ENCODE data around the gene ZNF362.
A peak's percentile ranks its signal among the peaks of the same experiment; 100 is the strongest.
"Not testable (repeated sequence)": the region's sequence is repeated elsewhere in the genome, so short reads cannot be mapped to it uniquely, and the experiment has no call there.

The ZNF362 gene
- long read RNA-seq, donor 1, partial matches to known transcripts: 25 of 33 reads
- long read RNA-seq, donor 1, other reads (novel, unspliced or antisense): 5 of 33 reads
- long read RNA-seq, donor 2, partial matches to known transcripts: 13 of 19 reads
- long read RNA-seq, donor 2, other reads (novel, unspliced or antisense): 0 of 19 reads
- long read RNA-seq, donor 3, transcript ZNF362-202 (2 exons, 495 nt): major isoform, 5 of 20 reads
- long read RNA-seq, donor 3, partial matches to known transcripts: 6 of 20 reads
- long read RNA-seq, donor 3, other reads (novel, unspliced or antisense): 5 of 20 reads
- long read RNA-seq, donor 4, partial matches to known transcripts: 15 of 28 reads
- long read RNA-seq, donor 4, other reads (novel, unspliced or antisense): 7 of 28 reads
- long read RNA-seq, donor 5, partial matches to known transcripts: 20 of 23 reads
- long read RNA-seq, donor 5, other reads (novel, unspliced or antisense): 0 of 23 reads
- long read RNA-seq, donor 6, transcript ZNF362-202 (2 exons, 495 nt): major isoform, 5 of 40 reads
- long read RNA-seq, donor 6, partial matches to known transcripts: 20 of 40 reads
- long read RNA-seq, donor 6, other reads (novel, unspliced or antisense): 10 of 40 reads
- long read RNA-seq, donor 7, transcript ZNF362-203 (4 exons, 712 nt): major isoform, 14 of 74 reads
- long read RNA-seq, donor 7, partial matches to known transcripts: 55 of 74 reads
- long read RNA-seq, donor 7, other reads (novel, unspliced or antisense): 0 of 74 reads
- long read RNA-seq, donor 8, partial matches to known transcripts: 24 of 27 reads
- long read RNA-seq, donor 8, other reads (novel, unspliced or antisense): 0 of 27 reads

DNA sequence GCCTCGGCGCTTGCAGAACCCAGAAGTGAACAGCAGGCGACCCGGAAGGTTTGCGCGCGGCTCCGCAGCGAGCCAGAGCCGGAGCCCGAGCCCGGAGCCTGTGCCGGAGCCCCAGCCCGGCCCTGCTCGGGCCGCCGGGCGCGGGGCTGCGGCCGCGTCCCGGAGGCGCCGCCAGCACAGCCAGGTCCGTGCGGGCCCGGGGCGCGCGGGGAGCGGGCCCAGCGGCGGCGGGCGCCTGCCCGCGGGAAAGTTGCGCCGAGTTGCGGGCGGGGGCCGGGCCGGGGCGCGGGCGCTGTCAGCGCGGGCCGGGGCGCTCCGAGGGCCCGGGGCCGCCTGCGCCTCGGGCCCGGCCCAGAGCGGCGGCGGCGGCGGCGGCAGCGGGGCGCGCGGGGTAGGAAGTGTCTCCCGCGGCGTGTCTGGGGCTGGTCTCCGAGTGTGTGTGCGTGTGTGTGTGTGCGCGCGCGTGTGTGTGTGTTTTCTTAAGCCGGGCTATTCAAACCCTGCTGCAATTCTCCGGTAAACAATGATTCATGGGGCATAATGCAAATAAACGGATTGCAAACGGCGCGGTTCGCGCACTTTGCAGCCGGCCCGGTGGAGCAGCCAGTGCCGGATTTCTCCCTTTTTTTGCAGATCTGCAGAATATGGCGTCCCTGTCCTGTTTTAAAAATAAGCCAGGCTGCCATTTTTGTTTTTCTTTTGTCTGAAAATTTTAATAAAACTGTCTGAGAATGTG lies at the start of gene ZNF362:
TSS of gene ZNF362 (plus strand) at position 22 of the 736 bp plus-strand sequence. CDS start 14,083 bp downstream, outside the sequence.
- peak; percentile 84 for DNase-seq

DNA sequence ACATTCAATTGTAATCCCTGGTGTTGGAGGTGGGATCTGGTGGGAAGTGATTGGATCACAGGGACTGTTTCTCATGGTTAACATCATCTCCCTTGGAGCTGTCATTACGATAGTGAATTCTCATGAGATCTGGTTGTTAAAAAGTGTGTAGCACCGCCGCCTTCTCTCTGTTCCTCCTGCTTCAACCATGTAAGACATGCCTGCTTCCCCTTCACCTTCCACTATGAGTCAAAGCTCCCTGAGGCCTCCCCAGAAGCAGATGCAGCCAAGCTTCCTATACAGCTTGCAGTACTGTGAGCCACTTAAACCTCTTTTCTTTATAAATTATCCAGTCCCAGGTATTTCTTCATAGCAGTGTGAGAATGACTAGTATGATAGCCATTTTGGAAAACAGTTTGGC lies 44.3 kb upstream of the ZNF362 start:
- DNase-seq: no peak

GRCh38 chr1:33219886-33220661 lies 36.2 kb upstream of the ZNF362 start:
- no peak for DNase-seq

DNA sequence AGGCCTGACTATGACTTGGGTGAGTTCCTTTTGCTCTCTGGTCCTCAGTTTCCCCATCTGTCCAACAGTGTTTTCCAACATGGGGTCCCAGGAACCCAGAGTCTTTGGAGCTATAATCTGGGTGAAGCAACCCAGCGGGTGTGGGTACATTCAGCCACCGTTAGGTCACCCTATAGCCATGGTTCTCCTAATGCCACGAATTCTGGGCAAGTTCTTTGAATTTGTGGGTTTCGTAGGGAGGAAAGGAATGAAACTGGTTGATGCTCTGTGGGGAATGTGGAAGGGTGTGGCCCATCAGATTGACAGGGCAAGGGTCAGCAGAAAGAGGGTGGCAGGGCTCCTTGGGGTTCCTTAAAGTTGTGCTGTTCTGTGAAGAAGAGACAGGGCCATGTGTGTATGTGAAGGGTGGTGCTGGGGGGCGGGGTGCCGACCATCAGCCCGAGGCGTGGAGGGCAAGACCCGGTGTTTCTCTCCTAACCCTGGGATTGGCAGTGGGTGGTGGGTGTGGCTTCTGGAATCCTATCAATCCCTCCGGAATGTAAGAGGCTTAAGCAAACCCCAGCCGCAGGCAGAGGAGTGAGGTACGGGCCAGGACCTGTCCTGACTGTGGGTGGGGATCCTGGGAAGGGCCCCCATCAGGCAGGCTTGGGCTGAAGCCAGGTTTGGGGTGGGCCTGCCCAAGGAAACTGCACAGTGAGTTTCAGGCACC lies 35.5 kb upstream of the ZNF362 start:
- no peak for DNase-seq

DNA sequence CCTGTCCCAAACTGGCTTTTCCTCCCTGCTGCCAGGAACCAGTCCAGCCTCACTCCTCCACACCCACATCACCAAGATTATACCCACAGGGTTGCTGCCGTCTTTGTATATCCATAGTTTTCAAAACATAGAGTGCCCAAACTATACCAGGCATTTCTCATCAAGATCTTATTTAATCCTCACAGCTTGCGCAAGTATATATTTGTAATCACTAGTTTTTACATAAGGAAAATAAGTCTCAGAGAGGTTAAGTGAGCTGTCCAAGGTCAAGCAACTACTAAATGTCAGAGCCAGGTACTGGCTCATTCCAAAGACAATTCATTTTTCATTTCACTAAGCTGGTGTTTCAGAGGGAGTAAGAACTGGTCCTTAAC lies 34.9 kb upstream of the ZNF362 start:
- no peak for DNase-seq

GRCh38 chr1:33222381-33222780 lies 33.9 kb upstream of the ZNF362 start:
- DNase-seq: no peak

DNA sequence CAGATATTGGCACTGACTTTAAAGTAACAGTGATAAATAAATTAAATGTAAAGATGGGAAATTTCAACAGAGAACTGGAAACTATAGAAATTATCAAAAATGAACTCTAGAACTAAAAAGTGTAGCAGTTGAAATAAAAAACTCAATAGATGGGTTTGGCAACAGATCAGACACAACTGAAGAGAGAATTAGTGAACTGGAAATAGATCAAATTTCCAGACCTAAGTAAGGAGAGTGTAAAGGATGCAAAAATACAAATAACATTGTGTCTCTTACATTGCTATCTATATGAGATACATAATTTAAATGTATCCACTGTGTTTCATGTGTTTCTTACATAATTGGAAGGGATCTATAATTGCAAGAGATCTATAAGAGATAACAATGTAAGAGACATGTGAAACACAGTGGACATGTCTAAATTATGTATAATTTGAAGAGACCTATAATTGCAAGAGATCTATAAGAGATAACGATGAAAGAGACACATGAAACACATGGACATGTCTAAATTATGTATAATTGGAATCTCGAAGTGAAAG lies 32.1 kb upstream of the ZNF362 start:
- no peak for DNase-seq

GRCh38 chr1:33225586-33225985 lies 30.7 kb upstream of the ZNF362 start:
- no peak for DNase-seq

- DNase-seq: no peak
Observed at GRCh38 chr1:33228935-33229487, 27.3 kb upstream of the ZNF362 start.

DNA sequence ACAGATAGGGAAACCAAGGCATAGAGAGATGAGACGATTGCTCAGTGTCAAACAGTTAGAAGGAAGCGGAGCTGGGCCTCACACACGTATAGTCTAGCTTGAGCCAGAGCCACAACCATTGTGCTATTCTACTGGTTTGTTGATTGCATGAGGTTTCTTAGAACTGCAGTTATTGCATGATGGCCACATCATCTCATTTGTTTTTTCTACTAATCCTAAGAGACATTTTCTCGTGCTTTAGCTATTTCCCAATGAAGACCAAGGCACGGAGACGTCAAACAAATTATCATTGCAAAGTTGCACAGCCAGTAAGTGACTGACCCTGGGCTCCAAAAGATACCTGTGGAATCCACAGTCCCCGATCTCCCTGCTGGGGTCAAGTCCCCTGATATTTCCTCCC lies 25.1 kb upstream of the ZNF362 start:
- no peak for DNase-seq

- DNase-seq: no peak
Observed at GRCh38 chr1:33232716-33233115, 23.6 kb upstream of the ZNF362 start.

DNA sequence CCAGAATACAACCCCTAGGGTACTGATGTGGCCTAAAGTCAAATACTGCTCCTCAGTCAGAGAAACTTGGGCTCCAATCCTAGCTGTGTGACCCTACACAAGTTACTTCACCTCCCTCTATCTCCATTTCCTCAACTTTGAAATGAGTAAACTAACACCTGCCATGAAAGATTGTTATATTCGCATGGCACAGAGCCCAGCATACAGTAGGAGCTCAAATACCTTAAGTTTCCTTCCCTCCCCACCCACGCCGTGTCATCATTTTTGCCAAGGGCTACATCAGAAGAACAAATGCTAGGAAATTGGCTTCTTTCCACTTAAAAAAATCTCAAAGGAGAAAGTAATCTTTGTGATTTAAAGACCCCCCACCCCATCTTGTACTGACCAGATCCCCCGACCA lies 22.2 kb upstream of the ZNF362 start:
- no peak for DNase-seq

DNA sequence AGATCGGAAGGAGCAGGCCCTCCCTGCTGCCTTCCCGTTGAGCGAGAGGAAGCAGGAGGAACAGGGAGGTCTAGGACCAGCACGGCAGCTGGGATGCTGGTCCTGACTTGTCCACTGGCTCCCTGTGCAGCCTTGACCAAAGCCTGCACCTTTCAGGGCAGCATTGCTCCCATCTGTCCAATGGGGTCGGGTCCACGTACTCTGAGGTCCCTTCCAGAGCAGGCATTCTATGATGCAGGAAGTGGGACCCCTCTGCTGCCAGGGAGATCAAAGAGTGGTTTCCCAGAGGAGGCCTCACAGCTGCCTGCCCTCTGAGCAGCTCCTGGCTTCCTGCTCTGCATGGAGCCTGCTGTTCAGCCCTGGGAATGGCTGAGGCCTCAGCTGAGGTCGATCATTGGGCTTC lies 21.7 kb upstream of the ZNF362 start:
- peak; percentile 43 for DNase-seq

DNA sequence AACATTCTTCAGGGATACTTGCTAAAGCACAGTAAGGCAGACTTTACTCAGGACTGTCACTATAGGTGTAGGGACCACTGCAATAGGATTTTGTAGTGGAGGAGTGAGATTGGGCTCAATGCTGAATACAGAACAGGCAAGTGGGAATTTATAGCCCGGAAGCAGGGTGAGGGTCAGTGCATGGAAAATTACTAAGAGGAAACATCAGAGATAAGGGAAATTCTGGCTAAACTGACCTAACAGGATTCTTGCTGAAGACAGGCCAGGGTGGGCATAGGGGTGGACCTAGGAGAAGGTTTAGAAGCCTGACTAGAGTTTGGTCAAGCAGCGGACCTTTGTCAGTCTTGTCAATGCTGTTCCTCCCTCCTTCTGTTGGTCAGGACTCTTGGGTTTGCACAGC lies 20.8 kb upstream of the ZNF362 start:
- no peak for DNase-seq

- DNase-seq: no peak
Observed at GRCh38 chr1:33236498-33236897, 19.8 kb upstream of the ZNF362 start.

DNA sequence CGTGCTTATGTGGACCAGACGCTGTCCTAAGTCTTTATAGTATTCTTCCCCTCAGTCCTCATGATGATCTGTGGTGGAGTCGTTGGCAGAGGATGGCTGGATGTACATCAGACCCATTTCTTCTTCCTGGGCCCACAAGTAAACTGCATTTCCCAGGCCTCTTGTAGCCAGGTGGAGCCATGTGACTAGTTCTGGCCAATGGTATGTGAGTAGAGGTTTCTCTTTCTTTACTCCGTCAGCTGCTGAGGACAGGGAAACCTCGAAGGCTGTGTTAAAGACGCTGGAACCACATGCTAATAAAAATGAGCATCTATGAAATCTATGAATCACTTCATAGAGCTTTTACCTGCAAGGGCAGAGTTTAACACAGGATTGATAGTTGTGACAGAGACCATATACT lies 18.7 kb upstream of the ZNF362 start:
- DNase-seq: no peak

- not testable (repeated sequence) for DNase-seq
Observed at GRCh38 chr1:33238194-33238724, 18.0 kb upstream of the ZNF362 start.

DNA sequence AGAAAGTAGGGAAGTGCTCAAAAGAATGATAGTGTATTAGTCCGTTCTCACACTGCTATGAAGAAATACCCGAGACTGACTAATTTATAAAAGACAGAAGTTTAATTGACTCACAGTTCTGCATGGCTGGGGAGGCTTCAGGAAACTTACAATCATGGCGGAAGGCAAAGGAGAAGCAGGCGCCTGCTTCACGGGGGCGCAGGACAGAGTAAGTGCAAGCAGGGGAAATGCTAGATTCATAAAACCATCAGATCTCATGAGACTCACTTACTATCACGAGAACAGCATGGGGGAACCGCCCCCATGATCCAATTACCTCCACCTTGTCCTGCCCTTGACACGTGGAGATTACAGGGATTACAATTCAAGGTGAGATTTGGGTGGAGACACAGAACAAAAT lies 16.9 kb upstream of the ZNF362 start:
- not testable (repeated sequence) for DNase-seq

DNA sequence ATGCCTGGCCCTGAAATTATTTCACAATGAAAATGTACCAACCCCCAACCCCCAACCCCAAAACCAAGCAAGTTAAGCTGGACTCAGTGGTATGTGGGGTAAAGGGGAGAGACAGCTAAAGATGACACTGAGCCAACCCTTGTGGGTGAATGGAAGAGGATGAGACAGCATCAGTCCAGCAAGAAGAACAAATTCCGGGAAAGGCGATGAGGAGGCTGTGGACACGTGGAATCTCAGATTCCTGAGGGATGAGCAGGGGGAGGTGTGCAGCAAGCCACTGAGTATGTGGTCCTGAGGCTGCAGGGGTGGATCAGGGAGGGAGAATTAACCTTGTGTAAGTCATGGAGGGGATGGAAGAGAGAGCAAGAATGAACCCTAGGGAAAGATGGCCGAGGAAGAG lies 14.4 kb upstream of the ZNF362 start:
- DNase-seq: no peak

- DNase-seq: no peak
Observed at GRCh38 chr1:33242652-33243051, 13.6 kb upstream of the ZNF362 start.

Data from right kidney (tissue), 9 donors.